ENCODE data around the gene H2BW1.
A peak's percentile ranks its signal among the peaks of the same experiment; 100 is the strongest.
"Not testable (repeated sequence)": the region's sequence is repeated elsewhere in the genome, so short reads cannot be mapped to it uniquely, and the experiment has no call there.

Gene H2BW1, protein sequence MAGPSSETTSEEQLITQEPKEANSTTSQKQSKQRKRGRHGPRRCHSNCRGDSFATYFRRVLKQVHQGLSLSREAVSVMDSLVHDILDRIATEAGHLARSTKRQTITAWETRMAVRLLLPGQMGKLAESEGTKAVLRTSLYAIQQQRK

DNA sequence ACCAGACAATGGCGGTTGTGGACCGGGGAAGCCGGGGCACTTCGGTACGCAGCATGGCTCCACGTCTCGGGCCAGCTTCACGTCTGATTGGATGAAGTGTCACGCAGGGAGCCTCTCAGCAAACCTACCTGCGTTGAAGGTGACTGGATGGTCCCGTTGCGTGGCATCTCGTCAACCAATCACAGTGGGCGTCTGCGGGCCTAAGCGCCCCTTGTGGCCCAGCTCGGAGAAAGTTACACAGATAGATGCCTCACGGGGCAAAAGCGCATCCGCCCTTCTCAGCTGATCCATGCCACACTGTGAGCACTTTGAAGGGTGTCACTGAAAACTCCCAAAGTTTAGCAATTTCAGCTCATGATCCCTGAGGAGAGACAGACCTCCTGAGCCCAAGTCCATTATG is at the start of gene H2BW1:
Gene H2BW1 (minus strand): TSS at position 103 of the 400 bp plus-strand sequence. CDS start 132 bp downstream, outside the sequence.
- no peak for DNase-seq

DNA sequence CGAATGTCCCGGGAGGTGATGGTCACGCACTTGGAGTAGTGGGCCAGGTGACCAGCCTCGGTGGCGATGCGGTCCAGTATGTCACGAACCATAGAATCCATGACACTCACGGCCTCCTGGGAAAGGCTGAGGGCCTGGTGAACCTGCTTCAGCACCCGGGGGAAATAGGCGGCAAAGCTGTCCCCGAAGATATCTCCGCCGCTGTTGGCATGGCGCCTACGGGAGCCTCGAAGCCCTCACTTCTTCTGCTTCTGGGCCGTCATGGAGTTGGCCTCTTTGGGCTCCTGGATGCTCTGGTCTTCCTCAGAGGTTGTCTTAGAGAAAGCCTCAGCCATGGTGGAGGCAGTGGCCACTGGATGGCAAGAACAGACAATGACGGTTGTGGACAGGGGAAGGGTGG is 49.1 kb upstream of the H2BW1 start:
- not testable (repeated sequence) for DNase-seq

DNA sequence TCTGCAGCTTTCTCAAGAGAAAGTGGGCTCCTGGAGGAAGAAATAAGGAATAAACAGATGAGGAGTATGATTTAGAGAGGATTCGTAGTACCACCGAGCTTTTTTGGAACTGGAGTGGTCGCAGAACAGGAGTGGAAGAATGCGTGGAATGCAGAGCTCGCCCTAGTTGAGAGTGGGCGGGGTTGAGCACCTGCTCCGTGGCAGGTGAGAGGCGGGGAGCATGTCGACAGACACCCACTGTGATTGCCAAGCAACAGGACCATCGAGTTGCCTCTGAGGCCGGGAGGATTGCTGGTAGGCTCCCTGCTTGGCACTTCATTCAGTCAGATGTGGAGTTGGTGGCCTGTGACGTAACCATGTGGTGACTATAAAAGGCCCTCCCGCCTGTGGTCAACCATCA is 41.4 kb upstream of the H2BW1 start:
- DNase-seq: not testable (repeated sequence)

DNA sequence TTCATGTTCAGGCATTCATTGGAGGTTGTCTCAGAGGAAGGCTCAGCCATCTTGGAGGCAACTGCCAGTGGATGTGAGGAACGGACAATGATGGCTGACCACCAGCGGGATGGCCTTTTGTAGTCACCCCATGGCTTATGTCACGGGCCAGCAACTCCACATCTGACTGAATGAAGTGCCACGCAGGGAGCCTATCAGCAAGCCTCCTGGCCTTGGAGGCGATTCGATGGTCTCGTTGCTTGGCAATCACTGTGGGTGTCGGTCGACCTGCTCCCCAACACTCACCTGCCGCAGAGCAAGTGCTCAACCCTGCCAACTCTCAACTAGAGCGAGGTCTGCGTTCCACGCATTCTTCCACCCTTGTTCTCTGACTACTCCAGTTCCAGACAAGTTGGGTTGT is 33.7 kb upstream of the H2BW1 start:
- no peak for DNase-seq

DNA sequence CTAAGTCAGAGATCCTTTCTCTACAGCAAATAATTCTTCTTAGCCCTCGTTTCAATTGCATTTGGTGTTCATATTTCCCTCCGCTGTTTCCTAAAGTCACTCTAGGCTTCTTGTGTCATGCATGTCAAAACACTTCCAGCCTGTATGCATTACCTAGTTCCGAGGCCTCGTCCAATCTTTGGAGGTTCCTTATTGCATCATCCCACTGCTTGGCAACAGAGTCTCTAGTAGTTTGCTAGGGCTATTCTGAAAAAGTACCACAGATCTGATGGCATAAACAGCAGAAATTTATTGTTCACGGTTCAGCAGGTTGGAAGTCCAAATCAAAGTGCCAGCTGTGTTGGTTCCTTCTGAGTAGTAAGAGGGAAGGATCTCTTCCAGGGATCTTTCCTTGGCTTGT is 32.1 kb upstream of the H2BW1 start:
- no peak for DNase-seq

DNA sequence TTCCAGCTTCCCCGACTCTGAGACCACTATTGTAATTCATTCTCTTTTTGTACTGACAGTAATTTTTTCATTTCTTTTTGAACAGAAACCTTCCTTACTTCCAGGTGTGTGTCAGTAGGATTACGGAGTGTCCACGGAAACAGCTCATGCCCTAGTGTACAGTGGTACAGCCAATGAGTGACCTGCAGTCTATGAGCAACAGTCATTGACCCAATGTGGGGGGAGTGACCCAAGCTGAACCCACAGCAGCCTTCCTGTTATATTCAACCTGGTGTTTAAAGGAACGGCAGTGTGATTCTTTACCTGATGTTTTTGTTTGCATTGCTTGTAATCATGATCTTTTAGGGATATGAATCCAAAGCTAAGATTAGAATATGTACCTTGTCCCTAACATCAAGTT is 27.5 kb upstream of the H2BW1 start:
- no peak for DNase-seq

DNA sequence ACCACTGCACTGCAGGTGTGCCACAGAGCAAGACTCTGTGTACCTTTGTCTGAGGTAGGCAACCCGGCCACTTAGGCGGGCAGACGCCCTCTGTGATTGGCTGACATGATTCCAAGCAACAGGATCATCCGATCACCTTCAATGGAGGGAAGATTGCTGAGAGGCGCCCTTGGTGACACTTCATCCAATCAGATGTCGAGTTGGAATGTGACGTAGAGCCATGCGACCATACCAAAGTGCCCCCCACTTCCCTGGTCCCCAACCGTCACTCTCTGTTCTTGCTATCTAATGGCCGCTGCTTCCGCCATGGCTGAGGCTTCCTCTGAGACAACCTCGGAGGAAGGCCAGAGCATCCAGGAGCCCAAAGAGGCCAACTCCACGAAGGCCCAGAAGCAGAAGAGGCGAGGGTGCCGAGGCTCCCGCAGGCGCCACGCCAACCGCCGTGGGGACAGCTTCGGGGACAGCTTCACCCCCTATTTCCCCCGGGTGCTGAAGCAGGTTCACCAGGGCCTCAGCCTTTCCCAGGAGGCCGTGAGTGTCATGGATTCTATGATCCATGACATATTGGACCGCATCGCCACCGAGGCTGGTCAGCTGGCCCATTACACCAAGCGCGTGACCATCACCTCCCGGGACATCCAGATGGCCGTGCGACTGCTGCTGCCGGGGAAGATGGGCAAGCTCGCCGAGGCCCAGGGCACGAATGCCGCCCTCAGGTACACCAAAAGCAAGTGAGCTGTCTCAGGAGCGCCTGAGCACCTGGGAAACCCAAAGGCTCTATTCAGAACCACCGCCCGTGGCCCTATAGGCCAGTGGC is 26.4 kb upstream of the H2BW1 start, which contains the start of gene H2BW2:
Gene H2BW2 (plus strand): TSS at position 268 of the 817 bp plus-strand sequence. CDS start 39 bp downstream, at position 307.
- peak in 1 of 4 experiments; percentile 0 for DNase-seq

DNA sequence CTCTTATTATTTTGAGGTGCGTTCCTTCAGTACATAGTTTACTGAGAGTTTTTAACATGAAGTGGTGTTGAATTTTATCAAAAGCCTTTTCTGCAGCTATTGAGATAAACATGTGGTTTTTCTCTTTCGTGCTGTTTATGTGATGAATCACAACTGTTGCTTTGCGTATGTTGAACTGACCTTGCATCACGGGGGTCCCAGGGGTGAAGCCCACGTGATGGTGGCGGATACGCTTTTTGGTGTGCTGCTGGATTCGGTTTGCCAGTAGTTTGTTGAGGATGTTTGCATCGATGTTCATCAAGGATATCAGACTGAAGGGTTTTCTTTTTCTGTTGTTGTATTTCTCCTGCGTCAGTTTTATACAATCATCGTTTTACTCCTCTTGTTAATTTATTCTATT is 4.6 kb upstream of the H2BW1 start:
- DNase-seq: no peak

DNA sequence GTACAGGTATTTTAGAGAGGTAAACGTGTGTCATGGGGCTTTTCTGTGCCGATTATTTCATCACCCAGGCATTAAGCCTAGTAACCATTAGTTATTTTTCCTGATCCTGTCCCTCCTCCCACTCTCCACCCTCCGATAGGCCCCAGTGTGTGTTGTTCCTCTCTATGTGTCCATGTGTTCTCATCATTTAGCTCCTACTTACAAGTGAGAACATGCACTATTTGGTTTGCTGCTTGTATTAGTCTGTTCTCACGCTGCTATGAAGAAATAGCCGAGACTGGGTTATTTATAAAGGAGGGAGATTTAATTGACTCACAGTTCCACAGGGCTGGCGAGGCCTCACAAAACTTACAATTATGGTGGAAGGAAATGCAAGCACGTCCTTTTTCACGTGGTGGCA is 2.1 kb upstream of the H2BW1 start:
- not testable (repeated sequence) for DNase-seq

DNA sequence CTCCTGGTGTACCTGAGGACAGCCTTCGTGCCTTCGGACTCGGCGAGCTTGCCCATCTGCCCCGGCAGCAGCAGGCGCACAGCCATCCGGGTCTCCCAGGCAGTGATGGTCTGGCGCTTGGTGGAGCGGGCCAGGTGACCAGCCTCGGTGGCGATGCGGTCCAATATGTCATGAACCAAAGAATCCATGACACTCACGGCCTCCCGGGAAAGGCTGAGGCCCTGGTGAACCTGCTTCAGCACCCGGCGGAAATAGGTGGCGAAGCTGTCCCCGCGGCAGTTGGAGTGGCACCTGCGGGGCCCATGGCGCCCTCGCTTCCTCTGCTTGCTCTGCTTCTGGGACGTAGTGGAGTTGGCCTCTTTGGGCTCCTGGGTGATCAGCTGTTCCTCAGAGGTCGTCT is 350 bp downstream of the H2BW1 start:
- DNase-seq: no peak

DNA sequence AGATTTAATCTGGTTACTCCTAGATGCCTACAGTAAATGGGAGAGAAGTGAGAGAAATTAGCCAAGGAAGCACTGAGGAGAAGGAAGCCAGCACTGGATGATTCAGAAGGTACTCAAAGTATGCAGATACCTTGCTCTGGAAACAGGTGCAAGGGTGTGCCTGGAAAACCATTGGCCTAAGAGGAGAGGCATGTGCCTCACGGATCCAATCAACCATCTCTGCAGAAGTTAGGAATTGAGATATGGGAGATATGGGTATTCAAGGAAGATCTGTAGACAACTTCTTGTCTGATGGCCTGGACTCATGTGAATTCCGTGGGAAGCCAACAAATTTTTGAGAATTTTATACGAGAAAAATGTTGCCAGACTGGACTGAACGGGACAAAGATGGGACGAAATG is 4.7 kb downstream of the H2BW1 start:
- DNase-seq: no peak

DNA sequence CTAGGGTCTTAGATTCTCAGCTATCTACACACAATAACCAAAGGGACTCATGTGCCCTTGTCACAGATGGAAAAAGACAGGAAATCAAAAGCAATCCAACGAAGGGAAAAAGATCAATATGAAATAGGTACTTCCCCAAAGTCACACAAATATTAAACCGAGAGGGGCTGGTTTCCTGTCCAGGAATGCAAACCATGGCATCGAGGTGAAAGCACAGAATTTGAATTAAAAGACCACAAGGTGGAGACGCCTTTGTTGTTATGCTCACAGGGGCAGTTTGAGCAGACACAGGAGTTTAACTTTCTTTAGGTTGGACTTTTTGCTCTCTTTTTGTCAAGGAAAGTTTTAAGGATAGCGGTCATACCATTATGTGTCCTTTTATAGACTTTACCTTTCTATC is 14.3 kb downstream of the H2BW1 start:
- no peak for DNase-seq

DNA sequence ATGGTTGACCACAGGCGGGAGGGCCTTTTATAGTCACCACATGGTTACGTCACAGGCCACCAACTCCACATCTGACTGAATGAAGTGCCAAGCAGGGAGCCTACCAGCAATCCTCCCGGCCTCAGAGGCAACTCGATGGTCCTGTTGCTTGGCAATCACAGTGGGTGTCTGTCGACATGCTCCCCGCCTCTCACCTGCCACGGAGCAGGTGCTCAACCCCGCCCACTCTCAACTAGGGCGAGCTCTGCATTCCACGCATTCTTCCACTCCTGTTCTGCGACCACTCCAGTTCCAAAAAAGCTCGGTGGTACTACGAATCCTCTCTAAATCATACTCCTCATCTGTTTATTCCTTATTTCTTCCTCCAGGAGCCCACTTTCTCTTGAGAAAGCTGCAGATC is 30.0 kb downstream of the H2BW1 start:
- DNase-seq: not testable (repeated sequence)

DNA sequence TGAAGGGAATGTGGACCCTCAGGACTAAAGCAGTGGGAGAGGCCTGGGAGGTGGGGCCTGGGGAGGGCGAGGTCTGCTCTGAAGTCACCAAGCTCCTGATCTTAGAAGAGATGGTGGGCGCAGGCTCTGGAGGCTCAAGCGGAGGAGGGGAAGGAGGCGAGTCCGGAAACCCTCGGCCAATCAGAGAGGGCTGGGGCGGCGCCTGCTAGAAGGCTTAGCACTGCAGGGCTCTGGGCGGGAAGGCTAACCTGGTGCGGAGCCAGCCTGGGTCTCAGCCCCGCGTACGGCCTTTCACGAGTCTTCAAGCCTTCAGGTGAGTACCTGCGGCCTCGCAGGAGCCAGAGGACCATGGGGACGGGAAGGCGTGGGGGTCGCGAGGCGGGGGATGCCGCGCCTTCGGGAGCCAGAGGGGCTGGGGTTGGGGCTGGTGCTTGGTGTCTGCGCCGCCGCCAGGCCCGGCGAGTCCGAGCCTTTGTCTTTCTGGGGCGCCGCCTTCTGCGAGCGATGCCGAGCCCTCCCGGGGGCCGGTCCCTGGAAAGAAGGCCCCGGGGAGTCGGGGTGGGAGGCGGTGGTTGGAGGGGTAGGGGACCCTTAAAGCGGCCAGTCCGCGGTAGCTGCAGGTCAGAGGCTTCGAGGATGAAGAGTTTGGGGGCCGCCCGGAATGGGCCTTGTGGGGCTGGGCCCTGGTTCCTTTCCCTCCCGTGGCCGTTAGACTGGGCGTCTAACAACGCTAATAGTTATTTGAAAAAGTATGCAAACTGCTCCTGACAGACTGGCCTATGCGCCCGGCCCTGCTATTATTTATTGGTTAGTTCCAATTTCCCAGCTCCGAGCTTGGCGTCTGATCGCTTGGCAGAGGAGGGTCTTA is 50.9 kb downstream of the H2BW1 start, which contains the start of gene TMSB15B:
Gene TMSB15B (plus strand): TSS at position 217 of the 868 bp plus-strand sequence.
- DNase-seq: not testable (repeated sequence)

Measured in activated naive CD4-positive, alpha-beta T cell (primary cell).